Left lung (tissue), 10 donors: ENCODE results near the gene ARL2. TPM values are rescaled to one million over a fixed set of nuclear protein-coding genes. Genes with fewer than 3 reads are reported as not detected.

Source experiments
- ATAC-seq: fragments of 200-7000 bp; cut with Tn5 transposase; one replicate; pipeline ENCODE4 v1.9.1; 2020; ENCODE audit warnings: moderate library complexity
- DNase-seq, 4 donors: peaks; one replicate each; pipeline ENCODE4 v3.0.0-alpha.2; 2013 to 2020
- H3K27ac ChIP-seq, 2 donors: fragments of 200-600 bp; sonication (generic) in 1 of 2; one replicate each; pipeline versions ENCODE4 v1.5.0 to v1.8.0; 2020 to 2021
- H3K27me3 ChIP-seq, 2 donors: fragments of 200-600 bp; sonication (generic) in 1 of 2; one replicate each; pipeline versions ENCODE4 v1.5.0 to v1.8.0; 2020 to 2021
- H3K36me3 ChIP-seq, 2 donors: fragments of 200-600 bp; sonication (generic) in 1 of 2; one replicate each; pipeline versions ENCODE4 v1.5.0 to v1.8.0; 2020 to 2021
- H3K4me1 ChIP-seq, 2 donors: fragments of 200-600 bp; one replicate each; pipeline ENCODE4 v1.8.0; 2021
- H3K4me3 ChIP-seq, 2 donors: fragments of 200-600 bp; sonication (generic) in 1 of 2; one replicate each; pipeline versions ENCODE4 v1.5.0 to v1.8.0; 2020 to 2021; ENCODE audit warnings: mild to moderate bottlenecking in 1 of 2
- H3K9me3 ChIP-seq, 2 donors: fragments of 200-600 bp; sonication (generic) in 1 of 2; one replicate each; pipeline versions ENCODE4 v1.5.0 to v1.8.0; 2020 to 2021
- intact Hi-C, 2 donors: fragments of 100-400 bp; cut with DNase I; formaldehyde crosslinking; loops; one replicate each; pipeline versions ENCODE4 v1.11.2 to v1.14.2; 2022
- polyA plus RNA-seq, 6 donors: library from polyadenylated mRNA; unstranded; fragments of 120-200 nt; gene quantifications; one replicate each; pipeline ENCODE4 v1.2.1, GENCODE V29; 2013; ENCODE audit not compliant: insufficient read length in 6 of 6
- total RNA-seq, 2 donors: library from RNA; stranded (reverse); fragmentation: NEBNext Ultra II Directional; extraction: Animal tissue kit (Norgen Biotek cat#: 25700); gene quantifications; one replicate each; pipeline ENCODE4 v1.2.1, GENCODE V29; 2021
- TF ChIP-seq, protein P1 (sequence below), 2 donors: fragments of 200-600 bp; sonication (generic) in 1 of 2; IDR thresholded peaks; one replicate each; pipeline versions ENCODE4 v1.5.0 to v1.8.0; 2021; ENCODE audit warnings: antibody characterized with exemption in 2 of 2
- donor health status: DM: no; HTN: yes; CAD: no.
- donor health status: DM: no; HTN: no; CAD: no.

Gene ARL2
- total and polyA plus RNA-seq, 8 donors: 42.2 to 89.9 (median 50.4) TPM

DNA sequence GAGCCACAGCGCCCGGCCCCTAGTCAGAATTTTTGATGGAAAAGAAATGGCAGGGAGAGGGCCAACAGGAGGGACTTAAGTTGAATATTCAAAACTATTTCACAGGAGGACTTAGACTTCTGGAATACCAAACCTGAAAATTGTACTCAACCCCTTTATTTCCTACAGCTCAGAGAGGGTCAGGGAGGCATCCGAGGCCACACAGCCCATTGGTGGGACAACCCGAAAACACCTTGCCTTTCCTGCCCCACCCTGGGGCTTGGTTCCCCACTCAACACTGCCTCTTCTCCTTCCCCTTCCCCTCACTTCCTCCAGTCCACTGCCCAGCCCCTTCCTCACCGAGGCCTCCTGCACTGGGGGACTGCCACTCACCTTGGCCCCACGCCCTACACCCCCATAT, 43.0 kb downstream of the ARL2 start:
- Histone ChIP-seq H3K4me1 (no peaks in the 10 kb centered on the region), H3K9me3 (no peaks in the 10 kb centered on the region), H3K27me3 (no peaks in the 10 kb centered on the region), H3K4me3 (no peak overlapping the region), H3K36me3 (no peaks in the 10 kb centered on the region), H3K27ac (no peak overlapping the region)
- TF ChIP-seq, protein P1, sequence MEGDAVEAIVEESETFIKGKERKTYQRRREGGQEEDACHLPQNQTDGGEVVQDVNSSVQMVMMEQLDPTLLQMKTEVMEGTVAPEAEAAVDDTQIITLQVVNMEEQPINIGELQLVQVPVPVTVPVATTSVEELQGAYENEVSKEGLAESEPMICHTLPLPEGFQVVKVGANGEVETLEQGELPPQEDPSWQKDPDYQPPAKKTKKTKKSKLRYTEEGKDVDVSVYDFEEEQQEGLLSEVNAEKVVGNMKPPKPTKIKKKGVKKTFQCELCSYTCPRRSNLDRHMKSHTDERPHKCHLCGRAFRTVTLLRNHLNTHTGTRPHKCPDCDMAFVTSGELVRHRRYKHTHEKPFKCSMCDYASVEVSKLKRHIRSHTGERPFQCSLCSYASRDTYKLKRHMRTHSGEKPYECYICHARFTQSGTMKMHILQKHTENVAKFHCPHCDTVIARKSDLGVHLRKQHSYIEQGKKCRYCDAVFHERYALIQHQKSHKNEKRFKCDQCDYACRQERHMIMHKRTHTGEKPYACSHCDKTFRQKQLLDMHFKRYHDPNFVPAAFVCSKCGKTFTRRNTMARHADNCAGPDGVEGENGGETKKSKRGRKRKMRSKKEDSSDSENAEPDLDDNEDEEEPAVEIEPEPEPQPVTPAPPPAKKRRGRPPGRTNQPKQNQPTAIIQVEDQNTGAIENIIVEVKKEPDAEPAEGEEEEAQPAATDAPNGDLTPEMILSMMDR (IDR thresholded peaks at IDR 0.05): no peak
- DNase-seq (no peak), ATAC-seq (no peak)
- intact Hi-C loops: no loop called here

DNA sequence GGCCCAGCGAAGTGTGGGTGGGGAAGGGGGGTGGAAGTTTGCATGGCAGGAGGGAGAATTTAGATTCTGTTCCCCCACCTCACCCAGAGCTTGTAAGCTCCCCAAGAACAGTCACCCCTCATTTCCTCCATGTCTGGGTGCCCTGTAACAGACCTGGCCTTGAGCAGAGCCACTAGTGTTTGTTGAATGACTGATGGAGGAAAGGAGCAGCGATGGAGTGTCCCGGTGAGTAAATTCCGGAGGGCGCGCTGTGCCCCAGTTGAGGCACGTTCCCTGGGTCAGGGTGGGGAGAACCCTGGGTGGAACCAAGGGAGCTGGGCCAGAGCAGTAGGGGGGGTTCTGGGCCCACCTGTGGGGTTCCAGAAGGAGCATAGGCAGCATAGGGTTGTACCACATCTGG, 43.6 kb downstream of the ARL2 start:
- Histone ChIP-seq H3K27me3 (no peaks in the 10 kb centered on the region), H3K27ac (no peak overlapping the region), H3K36me3 (no peaks in the 10 kb centered on the region), H3K4me1 (no peaks in the 10 kb centered on the region), H3K9me3 (no peaks in the 10 kb centered on the region), H3K4me3 (no peak overlapping the region)
- DNase-seq (no peak), ATAC-seq (no peak)
- TF ChIP-seq, protein P1 (IDR thresholded peaks at IDR 0.05): no peak
- intact Hi-C loops: no loop called here

DNA sequence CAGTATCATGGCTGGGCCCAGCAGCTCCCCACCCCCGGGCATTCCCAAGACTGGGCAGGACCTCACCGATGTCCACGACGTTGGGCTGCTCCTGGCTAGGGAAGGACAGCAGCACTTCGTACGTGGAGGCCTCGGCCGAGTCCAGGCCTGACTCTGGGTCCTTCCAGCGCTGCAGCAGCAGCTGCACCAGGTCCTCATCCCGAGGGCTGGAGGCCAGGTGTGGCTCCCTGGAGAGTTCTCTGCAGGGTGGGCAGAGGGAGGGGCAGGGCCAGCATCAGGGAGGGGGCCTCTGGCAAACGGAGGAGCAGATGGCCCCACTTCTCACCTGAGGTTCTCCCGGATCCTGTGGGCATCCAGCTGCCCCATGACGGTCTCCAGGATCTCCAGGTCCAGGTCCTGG, 44.1 kb downstream of the ARL2 start:
- TF ChIP-seq, protein P1 (IDR thresholded peaks at IDR 0.05): no peak
- H3K9me3 ChIP-seq: no peaks in the 10 kb centered on the region
- ATAC-seq (no peak), DNase-seq (no peak)
- H3K27ac ChIP-seq: no peak overlapping the region
- H3K27me3 ChIP-seq: no peaks in the 10 kb centered on the region
- no peaks in the 10 kb centered on the region for H3K4me1 ChIP-seq
- no peak overlapping the region for H3K4me3 ChIP-seq
- intact Hi-C loops: no loop called here
- H3K36me3 ChIP-seq: no peaks in the 10 kb centered on the region

DNA sequence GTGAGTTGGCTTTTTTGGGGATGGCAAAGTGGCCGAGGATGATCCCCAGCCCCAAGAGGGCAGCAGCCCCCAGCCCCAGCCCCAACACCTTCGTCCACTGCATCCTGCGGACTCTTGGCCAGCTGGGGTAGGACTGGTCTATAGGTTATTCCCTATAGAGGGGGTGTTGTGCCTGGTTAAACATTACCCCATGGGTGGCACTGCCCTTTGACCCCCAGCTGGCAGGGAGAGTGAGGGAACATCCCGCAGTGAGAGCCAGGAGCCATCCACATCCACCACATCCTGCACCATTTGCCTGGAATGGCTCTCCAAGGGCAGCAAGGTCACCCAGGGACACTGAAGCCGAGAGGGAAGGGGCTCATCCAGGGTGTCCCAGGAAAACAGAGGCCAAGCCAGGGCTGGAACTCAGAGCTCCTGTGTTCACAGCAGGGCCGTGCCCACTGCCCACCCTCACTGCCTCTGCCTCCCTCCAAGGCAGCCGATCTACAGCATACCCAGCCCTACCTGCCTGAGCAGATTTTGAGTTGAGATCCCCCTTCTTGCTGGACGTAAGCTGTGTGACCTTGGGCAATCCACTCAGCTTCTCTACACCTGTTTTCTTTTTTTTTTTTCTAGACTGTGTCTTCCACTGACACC, 44.6 kb downstream of the ARL2 start, which contains the start of gene NAALADL1:
Gene NAALADL1, minus strand, starts transcription at position 135 of the 636 bp plus-strand sequence. Its CDS starts 32 bp downstream, at position 103.
- Histone ChIP-seq H3K9me3 (no peaks in the 10 kb centered on the region), H3K4me1 (no peaks in the 10 kb centered on the region), H3K27ac (no peak within 1 kb of the TSS), H3K4me3 (no peak within 1 kb of the TSS), H3K27me3 (no peaks in the 10 kb centered on the region), H3K36me3 (no peaks in the 10 kb centered on the region)
- TF ChIP-seq, protein P1 (IDR thresholded peaks at IDR 0.05): no peak
- DNase-seq: no peak
- no peak for ATAC-seq
- intact Hi-C loops: no loop called here

DNA sequence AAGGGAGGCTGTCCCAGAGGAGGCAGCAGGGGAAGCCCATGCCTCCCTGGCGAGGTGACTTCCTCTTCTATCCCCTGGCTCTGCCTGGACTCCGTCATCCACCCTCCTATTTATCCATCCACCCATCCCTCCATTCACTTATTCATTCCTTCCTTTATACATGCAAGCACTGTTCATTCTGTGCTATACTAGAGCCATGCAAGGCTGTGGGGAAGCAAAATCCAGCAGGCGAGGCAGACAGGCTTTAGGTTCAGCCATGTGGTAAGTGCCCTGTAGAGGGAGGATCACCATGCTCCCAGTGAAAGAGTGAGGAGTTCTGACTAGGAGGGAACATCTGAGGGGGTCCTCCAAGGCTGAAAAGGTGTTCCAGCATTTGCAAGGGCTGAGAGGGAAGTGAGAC, 45.6 kb downstream of the ARL2 start:
- intact Hi-C loops: no loop called here
- Histone ChIP-seq H3K27me3 (no peaks in the 10 kb centered on the region), H3K36me3 (no peaks in the 10 kb centered on the region), H3K9me3 (no peaks in the 10 kb centered on the region), H3K27ac (no peak overlapping the region), H3K4me1 (no peaks in the 10 kb centered on the region), H3K4me3 (no peak overlapping the region)
- TF ChIP-seq, protein P1 (IDR thresholded peaks at IDR 0.05): no peak
- no peak for ATAC-seq
- DNase-seq: no peak
